ENCODE data around the gene HNRNPC. TPM values are rescaled to one million over a fixed set of nuclear protein-coding genes. Genes with fewer than 3 reads are reported as not detected.
A peak's percentile ranks its signal among the peaks of the same experiment; 100 is the strongest.

Gene HNRNPC
- total RNA-seq, 2 donors from 2014 or later: 751 to 1,003 TPM

GRCh38 chr14:21208554-21208953 lies 60.7 kb downstream of the HNRNPC start:
- H3K9me3 Mint-ChIP-seq: no peaks in the 10 kb centered on the region
- TF ChIP-seq CTCF (conservative IDR thresholded peaks at IDR 0.05): no peak
- Histone ChIP-seq H3K9me3 (ENCODE audit: control insufficient read depth, low read length) (no peaks in the 10 kb centered on the region), H3K27ac (ENCODE audit: low read depth, low read length) (no peak overlapping the region), H3K4me3 (ENCODE audit: low read length) (peak overlapping the region; percentile 0), H3K9ac (ENCODE audit: extremely low read depth, low read length, poor library complexity, severe bottlenecking) (no peak overlapping the region), H3K36me3 (ENCODE audit: control insufficient read depth, insufficient read depth, low read length) (peaks cover 91% of the 10 kb centered on the region), H3K27me3 (ENCODE audit: control insufficient read depth, insufficient read depth, low read length, poor library complexity, severe bottlenecking) (no peaks in the 10 kb centered on the region), H3K4me1 (ENCODE audit: control insufficient read depth, insufficient read depth, low read length) (peaks cover 41% of the 10 kb centered on the region)
- no peak for DNase-seq
- H3K27me3 Mint-ChIP-seq (ENCODE audit: insufficient read depth): no peaks in the 10 kb centered on the region
- peaks cover 78% of the 10 kb centered on the region for H3K4me1 Mint-ChIP-seq
- H3K4me3 Mint-ChIP-seq: no peak overlapping the region
- 98% methylated on average over 4 of the region's 4 CpGs; no CpG with 5 or more reads in 1 of the 2 experiments for WGBS, 2 experiments (ENCODE audit: insufficient coverage in 1 of 2, insufficient read length in 1 of 2)
- no peak overlapping the region for H3K27ac Mint-ChIP-seq
- peaks cover 69% of the 10 kb centered on the region for H3K36me3 Mint-ChIP-seq (ENCODE audit: low read depth)

- peaks cover 61% of the 10 kb centered on the region for H3K36me3 Mint-ChIP-seq (ENCODE audit: low read depth)
- no peak overlapping the region for H3K27ac Mint-ChIP-seq
- DNase-seq: no peak
- Histone ChIP-seq H3K27ac (ENCODE audit: low read depth, low read length) (no peak overlapping the region), H3K4me3 (ENCODE audit: low read length) (peak overlapping the region; percentile 16), H3K36me3 (ENCODE audit: control insufficient read depth, insufficient read depth, low read length) (peaks cover 88% of the 10 kb centered on the region), H3K9ac (ENCODE audit: extremely low read depth, low read length, poor library complexity, severe bottlenecking) (no peak overlapping the region), H3K4me1 (ENCODE audit: control insufficient read depth, insufficient read depth, low read length) (peaks cover 41% of the 10 kb centered on the region), H3K27me3 (ENCODE audit: control insufficient read depth, insufficient read depth, low read length, poor library complexity, severe bottlenecking) (no peaks in the 10 kb centered on the region), H3K9me3 (ENCODE audit: control insufficient read depth, low read length) (no peaks in the 10 kb centered on the region)
- 83 to 91% methylated on average over 3 to 4 of the region's 4 CpGs for WGBS, 2 experiments (ENCODE audit: insufficient coverage in 1 of 2, insufficient read length in 1 of 2)
- no peak for TF ChIP-seq CTCF (conservative IDR thresholded peaks at IDR 0.05)
- no peaks in the 10 kb centered on the region for H3K9me3 Mint-ChIP-seq
- H3K4me3 Mint-ChIP-seq: peak overlapping the region; percentile 7
- H3K4me1 Mint-ChIP-seq: peaks cover 88% of the 10 kb centered on the region
- no peaks in the 10 kb centered on the region for H3K27me3 Mint-ChIP-seq (ENCODE audit: insufficient read depth)
Measured at GRCh38 chr14:21206753-21207684, 62.2 kb downstream of the HNRNPC start.

GRCh38 chr14:21205678-21206581 lies 63.3 kb downstream of the HNRNPC start:
- Mint-ChIP-seq H3K27ac (peak overlapping the region; percentile 49), H3K27me3 (ENCODE audit: insufficient read depth) (no peaks in the 10 kb centered on the region), H3K9me3 (no peaks in the 10 kb centered on the region), H3K4me3 (no peak overlapping the region), H3K36me3 (ENCODE audit: low read depth) (peaks cover 51% of the 10 kb centered on the region), H3K4me1 (peaks cover 77% of the 10 kb centered on the region)
- H3K36me3 ChIP-seq (ENCODE audit: control insufficient read depth, insufficient read depth, low read length): peaks cover 84% of the 10 kb centered on the region
- H3K4me3 ChIP-seq (ENCODE audit: low read length): no peak overlapping the region
- no peak for DNase-seq
- H3K27me3 ChIP-seq (ENCODE audit: control insufficient read depth, insufficient read depth, low read length, poor library complexity, severe bottlenecking): no peaks in the 10 kb centered on the region
- H3K9ac ChIP-seq (ENCODE audit: extremely low read depth, low read length, poor library complexity, severe bottlenecking): no peak overlapping the region
- H3K4me1 ChIP-seq (ENCODE audit: control insufficient read depth, insufficient read depth, low read length): peaks cover 41% of the 10 kb centered on the region
- H3K9me3 ChIP-seq (ENCODE audit: control insufficient read depth, low read length): no peaks in the 10 kb centered on the region
- TF ChIP-seq CTCF (conservative IDR thresholded peaks at IDR 0.05): no peak
- WGBS, 2 experiments (ENCODE audit: insufficient coverage in 1 of 2, insufficient read length in 1 of 2): 94% methylated on average over 9 to 12 of the region's 12 CpGs
- no peak overlapping the region for H3K27ac ChIP-seq (ENCODE audit: low read depth, low read length)
